ENCODE data around the gene GREB1L.
"Not testable (repeated sequence)": the region's sequence is repeated elsewhere in the genome, so short reads cannot be mapped to it uniquely, and the experiment has no call there.

Gene GREB1L

DNA sequence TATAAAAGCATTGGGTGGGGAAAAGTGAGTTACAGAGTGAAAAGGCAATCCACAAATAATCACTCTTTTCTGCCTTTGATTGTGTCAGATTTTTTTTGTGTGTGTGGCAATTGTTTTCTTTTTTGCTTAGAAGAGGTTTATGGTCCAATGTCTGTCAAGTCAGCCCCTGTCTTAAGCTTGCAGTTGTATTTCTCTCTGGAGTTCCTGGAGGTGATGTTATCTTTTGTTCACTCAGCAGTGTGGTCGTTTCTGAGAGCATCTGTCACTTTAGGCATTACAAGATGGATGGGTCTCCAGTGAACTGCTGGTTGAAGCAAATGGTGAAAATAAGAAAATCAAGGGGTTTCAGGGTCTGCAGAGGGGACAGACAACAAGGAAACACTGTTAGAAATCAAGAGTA, 121.3 kb downstream of the GREB1L start:
- Histone ChIP-seq H3K27ac (ENCODE audit: low read length) (no peak overlapping the region), H2AFZ (ENCODE audit: low read depth, low read length) (peak overlapping the region; percentile 17; the same call in 1 of the 2 replicates), H4K20me1 (ENCODE audit: insufficient read depth, low read length) (no peaks in the 10 kb centered on the region), H3K79me2 (ENCODE audit: low read length) (no peaks in the 10 kb centered on the region), H3K9me3 (ENCODE audit: insufficient read depth, low read length) (no peaks in the 10 kb centered on the region), H3K9ac (ENCODE audit: low read length) (no peak overlapping the region), H3K4me1 (ENCODE audit: low read length) (peaks cover 11% of the 10 kb centered on the region), H3K4me3 (ENCODE audit: low read length) (peak overlapping the region; percentile 3; the same call in 1 of the 2 replicates), H3K27me3 (ENCODE audit: low read depth, low read length) (no peaks in the 10 kb centered on the region), H3K4me2 (ENCODE audit: low read length) (peak overlapping the region; percentile 29), H3K36me3 (replicated peaks; ENCODE audit: low read depth, low read length) (no peaks in the 10 kb centered on the region)
- TF ChIP-seq EZH2phosphoT487 (IDR thresholded peaks at IDR 0.05; ENCODE audit: low read depth) = no peak
- TF ChIP-seq, protein P1, sequence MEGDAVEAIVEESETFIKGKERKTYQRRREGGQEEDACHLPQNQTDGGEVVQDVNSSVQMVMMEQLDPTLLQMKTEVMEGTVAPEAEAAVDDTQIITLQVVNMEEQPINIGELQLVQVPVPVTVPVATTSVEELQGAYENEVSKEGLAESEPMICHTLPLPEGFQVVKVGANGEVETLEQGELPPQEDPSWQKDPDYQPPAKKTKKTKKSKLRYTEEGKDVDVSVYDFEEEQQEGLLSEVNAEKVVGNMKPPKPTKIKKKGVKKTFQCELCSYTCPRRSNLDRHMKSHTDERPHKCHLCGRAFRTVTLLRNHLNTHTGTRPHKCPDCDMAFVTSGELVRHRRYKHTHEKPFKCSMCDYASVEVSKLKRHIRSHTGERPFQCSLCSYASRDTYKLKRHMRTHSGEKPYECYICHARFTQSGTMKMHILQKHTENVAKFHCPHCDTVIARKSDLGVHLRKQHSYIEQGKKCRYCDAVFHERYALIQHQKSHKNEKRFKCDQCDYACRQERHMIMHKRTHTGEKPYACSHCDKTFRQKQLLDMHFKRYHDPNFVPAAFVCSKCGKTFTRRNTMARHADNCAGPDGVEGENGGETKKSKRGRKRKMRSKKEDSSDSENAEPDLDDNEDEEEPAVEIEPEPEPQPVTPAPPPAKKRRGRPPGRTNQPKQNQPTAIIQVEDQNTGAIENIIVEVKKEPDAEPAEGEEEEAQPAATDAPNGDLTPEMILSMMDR (IDR thresholded peaks at IDR 0.05; ENCODE audit: low read depth, low read length) = no peak

DNA sequence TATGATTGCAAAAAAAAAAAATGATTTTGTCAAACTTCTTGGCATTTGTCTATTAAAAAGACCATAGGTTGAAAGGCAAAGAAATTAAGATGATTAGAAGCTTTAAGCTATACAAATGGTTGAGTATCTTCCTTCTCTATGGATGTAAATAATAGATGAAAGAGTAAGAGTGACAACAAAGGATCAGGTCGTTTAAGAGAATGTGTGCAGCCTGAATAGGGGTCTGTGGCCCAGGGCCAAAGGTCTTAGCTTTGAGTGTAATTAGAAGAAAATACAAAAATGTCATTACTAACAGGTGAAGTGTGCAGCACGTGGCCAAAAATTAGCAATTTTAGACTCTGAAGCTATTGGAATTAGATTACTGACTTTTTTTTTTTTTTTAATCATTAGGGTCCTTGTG, 122.4 kb downstream of the GREB1L start:
- Histone ChIP-seq H3K36me3 (replicated peaks; ENCODE audit: low read depth, low read length) (no peaks in the 10 kb centered on the region), H3K4me3 (ENCODE audit: low read length) (no peak overlapping the region), H3K9ac (ENCODE audit: low read length) (no peak overlapping the region), H3K4me2 (ENCODE audit: low read length) (no peak overlapping the region), H3K27me3 (ENCODE audit: low read depth, low read length) (no peaks in the 10 kb centered on the region), H4K20me1 (ENCODE audit: insufficient read depth, low read length) (no peaks in the 10 kb centered on the region), H3K79me2 (ENCODE audit: low read length) (no peaks in the 10 kb centered on the region), H3K9me3 (ENCODE audit: insufficient read depth, low read length) (no peaks in the 10 kb centered on the region), H3K27ac (ENCODE audit: low read length) (no peak overlapping the region), H3K4me1 (ENCODE audit: low read length) (peaks cover 11% of the 10 kb centered on the region), H2AFZ (ENCODE audit: low read depth, low read length) (no peak overlapping the region)
- TF ChIP-seq EZH2phosphoT487 (IDR thresholded peaks at IDR 0.05; ENCODE audit: low read depth) = no peak
- TF ChIP-seq, protein P1 (IDR thresholded peaks at IDR 0.05; ENCODE audit: low read depth, low read length) = no peak

DNA sequence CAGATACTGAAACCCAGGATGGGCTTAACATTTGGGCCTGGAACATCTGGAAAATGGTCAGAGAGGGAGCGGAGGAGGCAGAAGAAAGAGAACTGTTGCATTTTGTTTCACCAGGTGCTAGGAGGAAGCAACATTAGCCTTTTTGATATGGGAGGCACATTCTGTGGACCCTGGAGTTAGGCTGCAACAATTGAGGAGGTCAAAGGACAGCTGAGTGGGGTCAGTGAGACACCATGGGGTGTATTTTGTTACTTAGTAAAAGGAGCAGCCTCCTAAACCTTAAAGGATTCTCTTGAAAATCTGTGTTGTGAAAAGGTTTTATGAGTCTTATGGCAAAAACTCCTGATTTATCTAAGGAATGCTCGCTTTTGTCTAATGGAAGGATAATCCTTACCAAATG, 124.9 kb downstream of the GREB1L start:
- peaks cover 11% of the 10 kb centered on the region for H3K4me1 ChIP-seq (ENCODE audit: low read length)
- no peak overlapping the region for H3K4me3 ChIP-seq (ENCODE audit: low read length)

DNA sequence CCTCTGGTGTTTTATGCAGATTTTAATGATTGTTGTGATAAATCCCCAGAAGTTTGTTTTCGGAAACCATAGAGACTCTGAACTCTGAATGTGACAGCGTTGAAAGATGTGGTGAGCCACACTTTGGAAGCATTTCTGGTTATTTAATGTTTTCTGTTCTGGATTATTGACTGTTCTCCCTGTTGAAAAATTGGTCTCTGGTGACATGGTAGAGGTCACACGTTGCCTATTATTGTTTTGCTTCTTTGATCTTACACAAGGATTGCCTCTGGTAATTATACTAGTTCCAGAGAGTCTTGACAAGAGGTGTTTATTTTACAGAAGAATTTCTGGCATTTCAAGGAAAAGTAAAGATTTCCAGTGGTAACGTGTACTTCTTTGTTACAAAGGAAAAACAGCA, 127.1 kb downstream of the GREB1L start:
- no peak overlapping the region for H3K27ac ChIP-seq (ENCODE audit: low read length)
- no peaks in the 10 kb centered on the region for H3K79me2 ChIP-seq (ENCODE audit: low read length)
- no peaks in the 10 kb centered on the region for H3K27me3 ChIP-seq (ENCODE audit: low read depth, low read length)
- no peaks in the 10 kb centered on the region for H4K20me1 ChIP-seq (ENCODE audit: insufficient read depth, low read length)
- H3K4me1 ChIP-seq (ENCODE audit: low read length) = no peaks in the 10 kb centered on the region
- no peak for TF ChIP-seq EZH2phosphoT487 (IDR thresholded peaks at IDR 0.05; ENCODE audit: low read depth)
- TF ChIP-seq, protein P1 (IDR thresholded peaks at IDR 0.05; ENCODE audit: low read depth, low read length) = no peak
- no peaks in the 10 kb centered on the region for H3K9me3 ChIP-seq (ENCODE audit: insufficient read depth, low read length)
- H3K36me3 ChIP-seq (replicated peaks; ENCODE audit: low read depth, low read length) = no peaks in the 10 kb centered on the region
- H2AFZ ChIP-seq (ENCODE audit: low read depth, low read length) = no peak overlapping the region
- no peak overlapping the region for H3K4me2 ChIP-seq (ENCODE audit: low read length)
- H3K4me3 ChIP-seq (ENCODE audit: low read length) = no peak overlapping the region
- H3K9ac ChIP-seq (ENCODE audit: low read length) = no peak overlapping the region

More for the DNA sequence above, 124.9 kb downstream of the GREB1L start:
- no peaks in the 10 kb centered on the region for H3K27me3 ChIP-seq (ENCODE audit: low read depth, low read length)
- no peak overlapping the region for H3K9ac ChIP-seq (ENCODE audit: low read length)
- peak overlapping the region; percentile 73; the same call in 1 of the 2 replicates for H2AFZ ChIP-seq (ENCODE audit: low read depth, low read length)
- no peaks in the 10 kb centered on the region for H3K9me3 ChIP-seq (ENCODE audit: insufficient read depth, low read length)
- H4K20me1 ChIP-seq (ENCODE audit: insufficient read depth, low read length) = no peaks in the 10 kb centered on the region
- no peak overlapping the region for H3K27ac ChIP-seq (ENCODE audit: low read length)
- H3K36me3 ChIP-seq (replicated peaks; ENCODE audit: low read depth, low read length) = no peaks in the 10 kb centered on the region
- H3K79me2 ChIP-seq (ENCODE audit: low read length) = no peaks in the 10 kb centered on the region
- TF ChIP-seq, protein P1 (IDR thresholded peaks at IDR 0.05; ENCODE audit: low read depth, low read length) = no peak
- TF ChIP-seq EZH2phosphoT487 (IDR thresholded peaks at IDR 0.05; ENCODE audit: low read depth) = no peak
- no peak overlapping the region for H3K4me2 ChIP-seq (ENCODE audit: low read length)

DNA sequence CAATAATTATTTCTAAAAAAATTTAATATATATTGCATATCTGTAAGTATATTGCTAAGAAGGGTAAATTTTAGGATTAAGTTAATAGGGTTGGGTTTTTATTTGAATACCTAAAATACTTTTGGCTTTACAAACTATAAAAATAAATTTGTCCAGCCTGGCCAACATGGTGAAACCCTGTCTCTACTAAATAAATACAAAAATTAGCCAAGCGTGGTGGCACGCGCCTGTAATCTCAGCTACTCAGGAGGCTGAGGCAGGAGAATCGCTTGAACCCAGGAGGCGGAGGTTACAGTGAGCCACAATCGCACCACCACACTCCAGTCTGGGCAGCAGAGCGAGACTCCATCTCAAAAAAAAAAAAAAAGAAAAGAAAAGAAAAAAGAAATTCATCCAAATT, 127.6 kb downstream of the GREB1L start:
- H3K4me1 ChIP-seq (ENCODE audit: low read length); H3K27ac ChIP-seq (ENCODE audit: low read length); H3K4me2 ChIP-seq (ENCODE audit: low read length); H2AFZ ChIP-seq (ENCODE audit: low read depth, low read length); H3K79me2 ChIP-seq (ENCODE audit: low read length); H3K27me3 ChIP-seq (ENCODE audit: low read depth, low read length); H3K9me3 ChIP-seq (ENCODE audit: insufficient read depth, low read length); H4K20me1 ChIP-seq (ENCODE audit: insufficient read depth, low read length); H3K36me3 ChIP-seq (replicated peaks; ENCODE audit: low read depth, low read length); H3K9ac ChIP-seq (ENCODE audit: low read length); H3K4me3 ChIP-seq (ENCODE audit: low read length): not testable (repeated sequence)

Data from OCI-LY3 (cell line).